PC-3 (cell line): ENCODE data around the gene HSF2BP. TPM values are rescaled to one million over a fixed set of nuclear protein-coding genes. Genes with fewer than 3 reads are reported as not detected.
"Not testable (repeated sequence)": the region's sequence is repeated elsewhere in the genome, so short reads cannot be mapped to it uniquely, and the experiment has no call there.

ENCODE experiments used
- ATAC-seq: fragments of 200-7000 bp; cut with Tn5 transposase; 2 replicates; pipeline ENCODE4 v1.9.1; 2020; ENCODE audit warnings: mild to moderate bottlenecking, moderate library complexity
- BruUV-seq: library from RNA; stranded (reverse); fragments of 400-500 nt; replicated peaks from 2 replicates; lab custom pipeline; 2021; lab: Mats Ljungman, UMichigan
- CTCF ChIA-PET: fragments of 300-600 bp; sonication (Branson Sonifier 250); formaldehyde crosslinking; loops from one replicate; lab custom pipeline; 2022; ENCODE audit warnings: antibody characterized with exemption; lab: Charles Lee
- POLR2A ChIA-PET: fragments of 300-600 bp; sonication (Branson Sonifier 250); formaldehyde crosslinking; loops from one replicate; lab custom pipeline; 2022; ENCODE audit warnings: antibody characterized with exemption; ENCODE audit not compliant: unreplicated experiment; lab: Charles Lee
- DNase-seq: peaks from one replicate; pipeline ENCODE4 v3.0.0-alpha.2; 2015
- H2AFZ ChIP-seq: fragments of 300-600 bp; sonication (generic); 2 replicates; pipeline ENCODE4 v1.6.0; 2016; ENCODE audit warnings: antibody characterized with exemption, low read length
- H3F3A ChIP-seq: fragments of 300-600 bp; sonication (generic); one replicate; pipeline ENCODE4 v1.6.0; 2017; ENCODE audit warnings: antibody characterized with exemption, low read length, control low read depth, mild to moderate bottlenecking; ENCODE audit not compliant: unreplicated experiment
- H3K27ac ChIP-seq: fragments of 300-600 bp; sonication (generic); 2 replicates; pipeline ENCODE4 v1.5.1; 2016; ENCODE audit warnings: mild to moderate bottlenecking, low read length
- H3K27me3 ChIP-seq: fragments of 300-600 bp; sonication (generic); 2 replicates; pipeline ENCODE4 v1.6.1; 2016; ENCODE audit warnings: low read length, mixed read lengths
- H3K36me3 ChIP-seq: fragments of 300-600 bp; sonication (generic); 2 replicates; pipeline ENCODE4 v1.6.1; 2016; ENCODE audit warnings: low read depth, mixed run types, low read length, mixed read lengths
- H3K4me1 ChIP-seq: fragments of 300-600 bp; sonication (generic); 2 replicates; pipeline ENCODE4 v1.5.1; 2016; ENCODE audit warnings: low read length; ENCODE audit not compliant: insufficient read depth
- H3K4me2 ChIP-seq: fragments of 300-600 bp; sonication (generic); 2 replicates; pipeline ENCODE4 v1.6.0; 2016; ENCODE audit warnings: low read length
- H3K4me3 ChIP-seq: fragments of 300-600 bp; sonication (generic); 2 replicates; pipeline ENCODE4 v1.5.1; 2016; ENCODE audit warnings: mild to moderate bottlenecking, low read length, mixed read lengths
- H3K79me2 ChIP-seq: fragments of 300-600 bp; sonication (generic); 2 replicates; pipeline ENCODE4 v1.6.1; 2017; ENCODE audit warnings: low read length, mixed read lengths
- H3K9ac ChIP-seq: fragments of 300-600 bp; sonication (generic); 2 replicates; pipeline ENCODE4 v1.6.0; 2016; ENCODE audit warnings: mild to moderate bottlenecking, low read length
- H3K9me2 ChIP-seq: fragments of 300-600 bp; sonication (generic); replicated peaks from 2 replicates; pipeline ENCODE4 v1.6.1; 2016; ENCODE audit warnings: mixed run types, low read length, mixed read lengths
- H3K9me3 ChIP-seq: fragments of 300-600 bp; sonication (generic); 2 replicates; pipeline ENCODE4 v1.6.1; 2016; ENCODE audit warnings: low read length, mixed read lengths
- H4K20me1 ChIP-seq: fragments of 300-600 bp; sonication (generic); 2 replicates; pipeline ENCODE4 v1.6.1; 2016; ENCODE audit warnings: low read length, mixed read lengths
- EZH2 ChIP-seq: fragments of 300-600 bp; sonication (generic); IDR thresholded peaks from one replicate; pipeline ENCODE4 v1.6.1; 2017; ENCODE audit warnings: antibody characterized with exemption, mild to moderate bottlenecking, low read length; ENCODE audit not compliant: unreplicated experiment
- EZH2phosphoT487 ChIP-seq: fragments of 300-600 bp; sonication (generic); IDR thresholded peaks from 2 replicates; pipeline ENCODE4 v1.6.1; 2018; ENCODE audit warnings: mild to moderate bottlenecking, antibody characterized with exemption, low read length, borderline replicate concordance
- intact Hi-C: fragments of 100-400 bp; cut with micrococcal nuclease; formaldehyde crosslinking; loops from 2 replicates; pipeline ENCODE4 v1.9.0; 2023
- total RNA-seq: library from RNA; depleted of rRNA; stranded (reverse); fragments of >200 nt; gene quantifications from 2 replicates; pipeline ENCODE4 v1.2.3, GENCODE V29; 2014
- TF ChIP-seq, protein P1 (sequence below): fragments of 300-600 bp; sonication (generic); conservative IDR thresholded peaks from 2 replicates; pipeline ENCODE4 v1.5.1; 2017; ENCODE audit warnings: antibody characterized with exemption, low read depth, mild to moderate bottlenecking, low read length

Gene HSF2BP
- total RNA-seq, 1 experiment from 2014 or later: 2.4 TPM

DNA sequence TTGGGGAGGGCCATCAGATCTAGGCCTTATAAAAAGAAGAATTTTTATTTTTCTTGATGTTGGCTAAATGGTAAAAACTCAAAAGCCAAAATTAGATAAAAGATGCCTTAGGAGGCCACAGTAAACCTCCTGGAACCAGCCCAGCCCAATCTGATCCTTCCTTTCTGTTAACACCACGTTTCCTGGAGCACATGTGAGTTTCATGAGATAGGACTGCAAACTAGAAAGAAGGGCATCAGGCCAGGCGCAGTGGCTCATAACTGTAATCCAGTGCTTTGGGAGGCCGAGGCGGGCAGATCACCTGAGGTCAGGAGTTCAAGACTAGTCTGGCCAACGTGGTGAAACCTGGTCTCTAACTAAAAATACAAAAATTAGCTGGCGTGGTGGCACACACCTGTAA, 6.7 kb downstream of the HSF2BP start:
- no peak overlapping the region for H2AFZ ChIP-seq
- POLR2A ChIA-PET: no interaction called here
- BruUV-seq: no TSS peak
- H3K79me2 ChIP-seq: no peaks in the 10 kb centered on the region
- intact Hi-C loops: no loop called here
- H4K20me1 ChIP-seq: no peaks in the 10 kb centered on the region
- no peaks in the 10 kb centered on the region for H3K36me3 ChIP-seq
- CTCF ChIA-PET: no interaction called here
- no peak overlapping the region for H3K27ac ChIP-seq
- H3K9me2 ChIP-seq: no peaks in the 10 kb centered on the region
- no peak overlapping the region for H3K9ac ChIP-seq
- no peaks in the 10 kb centered on the region for H3F3A ChIP-seq
- no peaks in the 10 kb centered on the region for H3K27me3 ChIP-seq
- H3K4me3 ChIP-seq: no peak overlapping the region
- H3K4me2 ChIP-seq: no peak overlapping the region
- H3K4me1 ChIP-seq: peaks cover 16% of the 10 kb centered on the region
- H3K9me3 ChIP-seq: no peaks in the 10 kb centered on the region
- ATAC-seq (no peak), DNase-seq (no peak)
- TF ChIP-seq, protein P1, sequence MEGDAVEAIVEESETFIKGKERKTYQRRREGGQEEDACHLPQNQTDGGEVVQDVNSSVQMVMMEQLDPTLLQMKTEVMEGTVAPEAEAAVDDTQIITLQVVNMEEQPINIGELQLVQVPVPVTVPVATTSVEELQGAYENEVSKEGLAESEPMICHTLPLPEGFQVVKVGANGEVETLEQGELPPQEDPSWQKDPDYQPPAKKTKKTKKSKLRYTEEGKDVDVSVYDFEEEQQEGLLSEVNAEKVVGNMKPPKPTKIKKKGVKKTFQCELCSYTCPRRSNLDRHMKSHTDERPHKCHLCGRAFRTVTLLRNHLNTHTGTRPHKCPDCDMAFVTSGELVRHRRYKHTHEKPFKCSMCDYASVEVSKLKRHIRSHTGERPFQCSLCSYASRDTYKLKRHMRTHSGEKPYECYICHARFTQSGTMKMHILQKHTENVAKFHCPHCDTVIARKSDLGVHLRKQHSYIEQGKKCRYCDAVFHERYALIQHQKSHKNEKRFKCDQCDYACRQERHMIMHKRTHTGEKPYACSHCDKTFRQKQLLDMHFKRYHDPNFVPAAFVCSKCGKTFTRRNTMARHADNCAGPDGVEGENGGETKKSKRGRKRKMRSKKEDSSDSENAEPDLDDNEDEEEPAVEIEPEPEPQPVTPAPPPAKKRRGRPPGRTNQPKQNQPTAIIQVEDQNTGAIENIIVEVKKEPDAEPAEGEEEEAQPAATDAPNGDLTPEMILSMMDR: no peak
- no peak for TF ChIP-seq EZH2
- no peak for TF ChIP-seq EZH2phosphoT487

DNA sequence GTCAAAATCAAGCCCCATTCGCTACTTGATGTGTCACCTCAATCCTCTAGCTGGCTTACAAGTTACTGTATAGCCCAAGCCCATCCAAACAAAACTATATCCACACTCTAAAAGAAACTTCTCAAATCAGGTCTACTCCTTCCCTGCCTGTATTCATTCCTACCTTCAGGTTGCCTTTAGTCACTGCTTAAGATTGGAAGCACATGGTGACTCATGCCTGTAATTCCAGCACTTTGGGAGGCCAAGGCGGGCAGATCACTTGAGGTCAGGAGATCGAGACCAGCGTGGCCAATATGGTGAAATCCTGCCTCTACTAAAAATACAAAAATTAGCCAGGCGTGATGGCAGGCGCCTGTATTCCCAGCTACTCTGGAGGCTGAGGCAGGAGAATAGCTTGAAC, 7.4 kb downstream of the HSF2BP start:
- BruUV-seq, DNase-seq, H3K9ac ChIP-seq, H3K4me2 ChIP-seq, H3K36me3 ChIP-seq, H3K79me2 ChIP-seq, H3K9me3 ChIP-seq, H4K20me1 ChIP-seq, H3K27ac ChIP-seq, ATAC-seq, H3K9me2 ChIP-seq, POLR2A ChIA-PET, H3F3A ChIP-seq, CTCF ChIA-PET, H2AFZ ChIP-seq, intact Hi-C loops, H3K27me3 ChIP-seq, H3K4me3 ChIP-seq: not testable (repeated sequence)
- H3K4me1 ChIP-seq: peaks cover 16% of the 10 kb centered on the region

DNA sequence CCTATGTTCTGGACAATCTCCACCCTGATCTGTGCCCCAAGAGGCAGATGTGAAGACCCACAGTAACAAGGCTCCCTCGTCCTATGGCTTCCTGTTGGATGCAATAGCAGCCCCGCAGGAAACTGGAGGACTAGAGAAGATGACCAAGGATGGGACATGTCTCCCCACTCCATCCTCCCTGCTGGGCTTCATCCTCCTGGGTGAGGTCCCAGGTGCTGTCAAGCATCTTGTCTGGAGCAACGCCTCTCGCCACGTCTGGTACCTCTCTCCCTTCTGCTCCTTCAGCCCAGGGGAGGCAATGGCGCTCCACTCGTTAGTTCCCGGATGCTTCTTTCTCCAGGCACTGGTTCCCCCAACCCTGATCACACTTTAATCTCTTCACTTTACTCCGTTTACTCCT, 11.1 kb downstream of the HSF2BP start:
- DNase-seq: no peak
- Histone ChIP-seq H3F3A (peaks cover 5% of the 10 kb centered on the region), H3K27ac (no peak overlapping the region), H3K4me2 (no peak overlapping the region), H3K9me3 (no peaks in the 10 kb centered on the region), H4K20me1 (no peaks in the 10 kb centered on the region), H3K4me3 (no peak overlapping the region), H3K27me3 (no peaks in the 10 kb centered on the region), H3K79me2 (no peaks in the 10 kb centered on the region), H3K4me1 (peaks cover 21% of the 10 kb centered on the region), H3K9ac (no peak overlapping the region), H2AFZ (no peak overlapping the region), H3K36me3 (no peaks in the 10 kb centered on the region), H3K9me2 (no peaks in the 10 kb centered on the region)
- intact Hi-C loops: loop anchor here (5.0 to 10.0 kb wide), 2 partner anchors 316 to 333 kb away; no protein-coding TSS in a partner anchor
- TF ChIP-seq EZH2 (no peak), EZH2phosphoT487 (no peak)
- TF ChIP-seq, protein P1: no peak
- CTCF ChIA-PET: no interaction called here
- POLR2A ChIA-PET: no interaction called here
- ATAC-seq: no peak
- BruUV-seq: no TSS peak
